ENCODE results near the gene ETV6.

ETV6 gene

DNA sequence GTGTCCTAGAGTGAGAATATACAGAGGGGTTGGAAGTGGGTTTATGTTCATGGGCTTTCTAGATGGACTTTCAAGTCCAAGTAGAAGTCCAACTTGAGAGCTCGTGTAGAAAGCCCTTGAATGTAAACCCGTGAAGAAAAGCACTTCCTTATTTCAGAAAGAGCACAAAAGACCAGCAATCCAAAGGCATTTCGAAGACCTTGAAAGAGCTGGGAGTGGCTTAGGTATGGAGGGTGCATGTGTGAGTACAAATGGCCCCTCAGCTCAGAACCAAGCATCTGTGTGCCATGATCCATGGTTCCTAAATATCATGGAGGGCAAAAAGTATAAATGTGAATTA is 160.7 kb downstream of the ETV6 start:
- Histone ChIP-seq H3K27ac (no peak overlapping the region), H3K36me3 (replicated peaks) (no peaks in the 10 kb centered on the region), H3K27me3 (replicated peaks) (no peaks in the 10 kb centered on the region), H3K4me3 (ENCODE audit: low read depth, low read length) (no peak overlapping the region)
- DNase-seq = no peak
- no peak for TF ChIP-seq CTCF (IDR thresholded peaks at IDR 0.05; ENCODE audit: low read depth, low read length, missing control alignments)
- in situ Hi-C loops (cut with HindIII; ENCODE audit: low pct_ligation_motif_present, low sequenced_read_pairs) = no loop called here

DNA sequence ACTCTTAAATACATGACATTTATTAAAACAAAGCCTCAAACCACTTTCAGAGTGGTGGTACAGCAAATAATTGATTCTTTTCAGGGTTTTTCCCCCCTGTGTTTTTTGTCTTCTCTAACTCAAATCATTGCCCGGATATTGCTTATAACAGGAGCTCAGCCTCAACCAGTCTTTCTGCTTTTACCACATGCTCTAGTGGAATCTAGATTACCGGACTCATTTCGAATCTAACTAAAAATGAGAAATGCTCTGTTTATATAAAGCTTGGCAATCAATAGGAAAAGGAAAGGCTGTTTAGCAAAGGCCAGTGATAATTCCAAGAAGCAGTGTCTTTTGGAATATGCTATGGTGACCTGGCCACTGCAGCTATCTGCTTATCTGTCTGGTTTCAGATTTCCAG is 161.5 kb downstream of the ETV6 start:
- Histone ChIP-seq H3K4me3 (ENCODE audit: low read depth, low read length) (no peak overlapping the region), H3K27ac (no peak overlapping the region), H3K27me3 (replicated peaks) (no peaks in the 10 kb centered on the region), H3K36me3 (replicated peaks) (no peaks in the 10 kb centered on the region)
- TF ChIP-seq CTCF (IDR thresholded peaks at IDR 0.05; ENCODE audit: low read depth, low read length, missing control alignments) = no peak
- no peak for DNase-seq
- in situ Hi-C loops (cut with HindIII; ENCODE audit: low pct_ligation_motif_present, low sequenced_read_pairs) = no loop called here

- Histone ChIP-seq H3K27me3 (replicated peaks) (no peaks in the 10 kb centered on the region), H3K36me3 (replicated peaks) (no peaks in the 10 kb centered on the region), H3K27ac (peak overlapping the region; percentile 62), H3K4me3 (ENCODE audit: low read depth, low read length) (no peak overlapping the region)
- DNase-seq = no peak
- TF ChIP-seq CTCF (IDR thresholded peaks at IDR 0.05; ENCODE audit: low read depth, low read length, missing control alignments) = no peak
- in situ Hi-C loops (cut with HindIII; ENCODE audit: low pct_ligation_motif_present, low sequenced_read_pairs) = no loop called here
Observed at GRCh38 chr12:11812241-11812585, 162.7 kb downstream of the ETV6 start.

DNA sequence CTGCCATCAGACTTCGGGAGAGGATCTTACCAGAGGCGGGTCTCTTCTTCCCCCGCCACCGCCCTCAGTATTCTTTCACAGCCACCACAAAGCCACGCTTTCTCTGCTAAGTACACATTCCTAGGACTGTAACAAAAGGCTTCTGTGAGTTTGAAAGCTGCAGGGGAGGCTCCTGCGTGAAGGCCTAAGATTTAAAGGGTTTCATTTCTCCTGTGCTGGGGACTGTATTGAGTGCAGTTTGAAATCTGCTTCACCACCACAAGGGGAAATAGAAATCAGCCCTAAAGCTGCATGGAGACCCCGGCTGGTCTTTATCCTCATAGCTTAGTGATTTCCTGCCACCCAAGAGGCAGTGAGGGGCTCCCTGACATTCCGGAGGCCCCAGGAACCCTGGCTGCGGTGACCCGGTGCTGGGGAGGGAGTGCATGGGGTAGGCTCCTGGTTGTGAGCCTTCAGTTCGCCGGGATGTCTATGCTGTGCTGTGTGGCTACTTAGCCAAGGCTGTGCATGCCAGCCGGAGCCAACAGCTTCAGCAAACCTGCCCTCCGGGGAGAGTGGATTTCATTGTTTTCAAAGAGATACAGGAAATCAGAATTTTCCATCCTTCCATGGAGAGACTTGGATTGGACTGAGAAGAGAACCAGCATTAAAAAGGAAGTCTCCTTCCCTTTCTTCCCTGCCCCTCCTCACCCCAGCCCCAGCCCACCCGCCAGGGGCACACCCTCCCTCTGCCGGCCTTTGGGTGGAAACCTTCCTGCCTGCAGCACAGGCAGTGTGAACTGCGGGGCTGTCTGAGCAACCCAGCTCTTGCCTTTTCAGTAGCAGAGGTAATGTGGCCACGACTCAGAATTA is 163.3 kb downstream of the ETV6 start:
- peak overlapping the region; percentile 3 for H3K4me3 ChIP-seq (ENCODE audit: low read depth, low read length)

GRCh38 chr12:11813438-11813813 is 164.0 kb downstream of the ETV6 start:
- TF ChIP-seq CTCF (IDR thresholded peaks at IDR 0.05; ENCODE audit: low read depth, low read length, missing control alignments) = no peak
- H3K27ac ChIP-seq = peak overlapping the region; percentile 62
- in situ Hi-C loops (cut with HindIII; ENCODE audit: low pct_ligation_motif_present, low sequenced_read_pairs) = no loop called here
- DNase-seq = no peak
- H3K4me3 ChIP-seq (ENCODE audit: low read depth, low read length) = no peak overlapping the region
- no peaks in the 10 kb centered on the region for H3K27me3 ChIP-seq (replicated peaks)
- H3K36me3 ChIP-seq (replicated peaks) = no peaks in the 10 kb centered on the region

More for the DNA sequence above, 163.3 kb downstream of the ETV6 start:
- peak; percentile 45 for TF ChIP-seq CTCF (IDR thresholded peaks at IDR 0.05; ENCODE audit: low read depth, low read length, missing control alignments)
- peak overlapping the region; percentile 62 for H3K27ac ChIP-seq
- no peak for DNase-seq
- in situ Hi-C loops (cut with HindIII; ENCODE audit: low pct_ligation_motif_present, low sequenced_read_pairs) = no loop called here
- H3K36me3 ChIP-seq (replicated peaks) = no peaks in the 10 kb centered on the region
- H3K27me3 ChIP-seq (replicated peaks) = no peaks in the 10 kb centered on the region

- Histone ChIP-seq H3K27me3 (replicated peaks) (no peaks in the 10 kb centered on the region), H3K36me3 (replicated peaks) (no peaks in the 10 kb centered on the region), H3K4me3 (ENCODE audit: low read depth, low read length) (no peak overlapping the region), H3K27ac (peak overlapping the region; percentile 8)
- in situ Hi-C loops (cut with HindIII; ENCODE audit: low pct_ligation_motif_present, low sequenced_read_pairs) = no loop called here
- TF ChIP-seq CTCF (IDR thresholded peaks at IDR 0.05; ENCODE audit: low read depth, low read length, missing control alignments) = no peak
- DNase-seq = peak; percentile 76
Observed at GRCh38 chr12:11814374-11814773, 164.9 kb downstream of the ETV6 start.

Measured in brain microvascular endothelial cell (primary cell).